Activated T-cell treated with anti-CD3 and anti-CD28 coated beads, Interleukin-2, amount 50 U/mL, for 1 hour (primary cell): ENCODE data around the gene MDM2.

Source experiments
- DNase-seq: peaks from one replicate; pipeline ENCODE4 v3.0.0-alpha.2; 2020

The MDM2 gene

DNA sequence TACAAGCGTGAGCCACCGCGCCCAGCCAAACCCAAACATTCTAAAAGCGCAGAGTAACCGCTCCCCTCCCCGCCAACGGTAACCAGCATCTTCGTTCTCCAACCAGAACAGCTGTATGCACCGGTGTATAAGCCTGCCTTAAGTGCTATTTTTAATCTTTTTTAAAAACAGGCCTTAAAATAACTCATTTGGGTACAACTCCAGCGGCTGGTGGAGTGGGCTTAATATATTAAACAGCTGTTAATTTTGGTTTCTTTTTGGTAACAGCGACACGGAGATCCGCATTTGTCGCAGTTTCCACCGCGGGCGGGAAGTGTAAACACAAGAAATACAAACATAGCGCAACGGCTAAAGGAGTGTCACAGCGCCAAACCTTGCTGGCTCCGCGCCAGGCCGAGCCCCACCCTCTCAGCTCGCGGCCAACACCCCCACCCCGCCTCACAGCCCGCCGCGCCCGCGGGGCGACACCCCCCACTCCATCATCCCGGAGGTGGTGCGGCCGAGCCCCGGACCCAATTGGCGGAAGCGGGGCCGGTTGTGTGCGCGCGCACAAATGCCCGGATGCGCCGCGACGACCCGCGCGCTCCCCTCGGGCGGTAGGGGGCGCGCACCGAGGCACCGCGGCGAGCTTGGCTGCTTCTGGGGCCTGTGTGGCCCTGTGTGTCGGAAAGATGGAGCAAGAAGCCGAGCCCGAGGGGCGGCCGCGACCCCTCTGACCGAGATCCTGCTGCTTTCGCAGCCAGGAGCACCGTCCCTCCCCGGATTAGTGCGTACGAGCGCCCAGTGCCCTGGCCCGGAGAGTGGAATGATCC lies at the start of gene MDM2:
Gene MDM2, plus strand, starts transcription at position 602 of the 812 bp plus-strand sequence. CDS start 301 bp downstream, outside the sequence.
- DNase-seq = peak; percentile 97

DNA sequence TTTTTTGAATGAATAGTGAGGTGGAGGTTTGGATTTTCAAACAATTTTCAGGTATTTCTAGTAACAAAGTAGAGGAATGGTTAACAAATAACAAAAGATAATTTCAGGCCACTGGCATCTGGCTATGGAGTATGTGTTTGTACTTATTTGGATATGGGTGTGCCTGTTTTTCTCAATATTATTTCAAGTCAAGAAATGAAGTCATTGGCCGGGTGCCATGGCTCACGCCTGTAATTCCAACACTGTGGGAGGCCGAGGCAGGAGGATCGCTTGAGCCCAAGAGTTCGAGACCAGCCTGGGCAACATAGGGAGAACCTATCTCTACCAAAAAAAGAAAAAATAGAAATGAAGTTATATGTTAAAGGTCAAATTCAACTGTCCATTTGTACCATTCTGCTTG lies 48.1 kb upstream of the MDM2 start:
- DNase-seq = no peak

DNA sequence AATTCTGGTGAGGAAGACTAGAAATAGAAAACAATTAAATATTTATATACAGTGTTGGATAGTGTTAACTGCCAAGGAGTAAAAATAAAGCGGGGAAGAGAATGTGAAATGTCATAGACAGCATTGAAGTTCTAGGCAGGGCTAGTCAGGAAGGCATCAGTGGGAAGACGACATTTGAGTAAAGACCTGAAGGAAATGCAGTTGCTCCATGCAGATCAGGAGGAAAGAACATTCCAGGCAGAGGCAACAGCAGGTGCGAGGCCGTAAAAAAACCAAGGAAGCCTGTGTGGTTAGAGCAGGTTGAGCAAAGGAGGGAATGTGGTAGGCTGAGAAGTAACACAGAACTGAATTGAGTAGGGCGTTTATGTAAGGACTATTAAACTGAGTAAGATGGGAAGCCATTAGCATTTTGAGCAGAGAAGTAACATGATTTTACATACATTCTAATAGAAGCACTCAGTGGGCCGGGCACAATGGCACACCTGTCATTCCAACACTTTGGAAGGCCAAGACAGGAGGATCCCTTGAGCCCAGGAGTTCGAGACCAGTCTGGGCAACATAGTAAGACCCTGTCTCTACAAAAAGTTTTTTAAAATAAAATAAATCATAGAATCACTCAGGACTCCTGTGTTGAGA lies 47.1 kb upstream of the MDM2 start:
- no peak for DNase-seq

DNA sequence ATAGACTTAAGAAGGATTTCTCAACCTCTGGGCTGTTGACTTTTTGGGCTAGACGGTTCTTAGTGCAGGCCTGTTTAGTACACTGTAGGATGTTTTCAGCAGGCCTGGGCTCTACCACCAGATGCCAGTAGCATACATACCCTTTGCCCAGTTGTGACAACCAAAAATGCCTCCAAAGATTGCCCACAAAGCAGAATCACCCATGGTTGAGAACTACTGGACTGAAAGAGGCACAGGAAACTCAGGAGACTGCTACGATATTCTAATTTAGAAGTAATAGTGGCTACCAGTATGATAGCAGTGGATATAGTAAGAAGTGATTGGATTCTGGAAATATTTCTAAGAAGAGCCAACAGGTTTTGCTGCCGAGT lies 46.5 kb upstream of the MDM2 start:
- no peak for DNase-seq

DNA sequence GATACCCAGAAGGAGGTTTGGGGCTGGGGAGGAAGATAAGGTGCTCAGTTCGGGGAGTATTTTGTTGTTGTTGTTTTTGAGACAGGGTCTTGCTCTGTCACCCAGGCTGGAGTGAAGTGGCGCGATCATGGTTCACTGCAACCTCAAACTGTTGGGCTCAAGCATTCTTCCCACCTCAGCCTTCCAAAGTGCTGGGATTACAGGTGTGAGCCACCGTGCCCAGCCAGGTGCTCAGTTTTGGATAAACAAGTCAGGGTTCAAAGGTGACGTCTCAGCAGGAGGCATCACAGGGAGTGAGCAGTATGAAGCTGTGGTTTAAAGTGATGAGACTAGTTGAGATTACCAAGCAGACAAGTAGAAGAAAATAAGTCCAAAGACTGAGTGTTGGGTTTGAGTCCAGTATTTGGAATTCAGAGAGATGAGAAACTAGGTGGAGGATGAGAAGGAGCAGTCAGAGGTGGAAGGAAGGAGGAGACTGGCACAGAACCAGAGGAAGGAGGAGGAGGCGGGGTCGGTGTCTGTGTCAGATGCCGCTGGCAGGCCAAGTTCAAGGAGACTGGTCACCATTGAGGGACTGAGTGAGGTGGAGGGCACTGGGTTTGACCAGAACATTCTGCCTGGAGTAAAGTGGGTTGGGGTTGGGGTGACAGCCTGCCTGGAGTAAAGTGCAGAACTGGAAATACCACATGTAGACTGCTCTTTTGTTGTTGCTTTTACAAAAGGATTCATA lies 45.9 kb upstream of the MDM2 start:
- DNase-seq = no peak

DNA sequence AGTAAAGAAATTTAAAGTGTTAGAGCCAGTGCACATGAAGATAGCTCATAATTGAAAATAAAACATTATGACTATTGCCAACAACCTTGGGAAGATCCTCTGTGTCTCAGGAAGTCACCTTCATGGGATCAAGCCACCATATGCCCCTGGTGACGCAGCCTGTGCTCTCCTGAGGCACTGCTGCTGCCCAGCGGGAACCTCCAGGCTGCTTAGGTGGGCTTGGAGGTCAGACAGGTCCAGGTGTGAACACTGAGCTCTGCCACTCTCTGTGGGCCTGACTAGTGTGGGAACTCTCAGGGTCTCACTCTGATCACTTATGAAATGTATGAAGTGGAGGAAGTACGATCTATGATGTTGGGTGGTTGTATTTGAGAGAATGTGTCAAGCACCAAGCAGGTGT lies 45.3 kb upstream of the MDM2 start:
- DNase-seq = no peak

DNA sequence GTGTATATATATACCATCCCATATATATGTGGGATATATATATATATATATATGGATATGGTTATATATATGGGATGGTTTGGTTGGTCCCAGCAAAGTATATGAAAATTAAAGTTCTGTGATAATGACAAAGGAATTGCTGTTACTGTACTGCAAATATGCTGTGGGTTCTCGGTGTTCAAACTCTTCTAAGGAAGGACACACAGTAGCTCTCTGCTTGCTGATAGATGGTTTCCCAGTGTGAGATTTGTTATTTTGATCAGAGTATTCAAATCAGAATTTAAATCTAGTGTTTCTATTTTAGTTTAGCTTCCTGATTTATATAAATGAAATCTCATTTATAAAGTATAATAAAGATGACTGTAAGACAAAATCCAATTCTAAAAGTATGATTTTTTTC lies 42.3 kb upstream of the MDM2 start:
- no peak for DNase-seq

DNA sequence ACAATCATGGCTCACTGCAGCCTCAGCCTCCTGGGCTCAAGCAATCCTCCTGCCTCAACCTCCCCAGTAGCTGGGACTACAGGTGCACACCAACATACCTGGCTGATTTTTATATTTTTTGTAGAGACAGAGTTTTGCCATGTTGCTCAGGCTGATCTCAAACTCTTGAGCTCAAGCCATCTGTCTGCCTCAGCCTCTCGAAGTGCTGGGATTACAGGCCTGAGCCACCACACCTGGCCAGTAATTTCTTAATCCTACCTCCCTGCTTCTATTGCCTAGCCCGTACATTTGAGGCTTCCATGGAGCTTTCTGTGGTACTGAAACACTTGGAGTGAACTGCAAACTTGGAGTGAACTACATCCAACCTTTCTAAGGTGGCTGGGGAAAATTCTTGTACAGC lies 41.3 kb upstream of the MDM2 start:
- no peak for DNase-seq

DNA sequence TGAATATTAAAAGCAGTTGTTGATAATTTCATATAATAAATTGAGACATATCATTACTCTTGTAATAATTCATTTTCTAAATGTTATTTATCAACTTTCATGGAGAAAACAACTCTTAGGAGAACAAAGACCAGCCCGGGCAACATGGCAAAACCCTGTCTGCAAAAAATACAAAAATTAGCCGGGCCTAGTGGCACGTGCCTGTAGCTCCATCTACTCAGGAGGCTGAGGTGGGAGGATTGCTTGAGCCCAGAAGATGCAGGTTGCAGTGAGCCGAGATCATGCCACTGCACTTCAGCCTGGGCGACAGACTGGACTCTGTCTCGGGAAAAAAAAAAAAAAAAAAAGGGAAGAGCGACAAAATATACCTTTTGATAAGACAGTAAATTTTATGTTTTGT lies 40.8 kb upstream of the MDM2 start:
- DNase-seq = no peak

DNA sequence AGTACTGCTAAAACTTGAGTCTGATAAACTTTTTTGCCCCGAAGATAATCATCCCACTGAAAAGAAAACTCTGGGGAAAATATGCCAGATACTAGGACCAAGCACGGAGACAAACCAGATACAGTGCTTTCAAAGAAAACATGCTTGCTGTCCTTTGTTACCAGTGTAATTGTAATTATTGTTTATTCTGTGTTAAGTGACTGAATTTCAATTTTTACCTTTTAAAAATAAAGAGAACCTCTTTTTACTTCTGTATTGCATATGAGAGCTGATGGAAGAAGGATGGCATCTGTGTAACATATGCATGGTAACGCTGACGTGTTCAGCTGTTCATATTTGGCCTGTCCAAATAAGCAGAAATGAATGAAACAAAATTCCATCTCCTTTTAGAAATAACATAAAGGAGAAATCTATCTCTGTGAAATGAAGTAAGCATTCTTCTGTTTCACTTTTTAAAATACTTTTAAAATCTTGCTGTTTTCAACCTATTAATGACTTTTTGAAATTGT lies 39.5 kb upstream of the MDM2 start:
- DNase-seq = no peak

DNA sequence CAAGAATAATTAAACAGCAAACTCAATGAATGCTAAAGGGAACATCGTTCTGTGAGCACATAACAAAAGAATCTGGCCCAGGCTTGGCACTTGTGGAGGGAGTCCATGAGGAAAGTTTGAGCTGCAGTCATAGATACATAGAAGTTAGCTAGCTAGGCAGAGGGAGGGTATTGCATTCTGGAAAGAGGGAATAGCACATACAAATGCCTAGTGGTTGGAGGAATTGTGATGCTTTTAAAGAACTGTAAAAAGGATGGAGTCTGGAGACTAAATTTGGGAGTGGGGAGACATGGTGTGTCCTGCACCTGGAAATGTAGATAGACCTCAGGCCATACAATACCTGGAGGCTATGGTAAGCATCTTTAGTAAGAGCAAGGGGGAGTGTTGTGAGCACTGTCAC lies 38.0 kb upstream of the MDM2 start:
- no peak for DNase-seq

DNA sequence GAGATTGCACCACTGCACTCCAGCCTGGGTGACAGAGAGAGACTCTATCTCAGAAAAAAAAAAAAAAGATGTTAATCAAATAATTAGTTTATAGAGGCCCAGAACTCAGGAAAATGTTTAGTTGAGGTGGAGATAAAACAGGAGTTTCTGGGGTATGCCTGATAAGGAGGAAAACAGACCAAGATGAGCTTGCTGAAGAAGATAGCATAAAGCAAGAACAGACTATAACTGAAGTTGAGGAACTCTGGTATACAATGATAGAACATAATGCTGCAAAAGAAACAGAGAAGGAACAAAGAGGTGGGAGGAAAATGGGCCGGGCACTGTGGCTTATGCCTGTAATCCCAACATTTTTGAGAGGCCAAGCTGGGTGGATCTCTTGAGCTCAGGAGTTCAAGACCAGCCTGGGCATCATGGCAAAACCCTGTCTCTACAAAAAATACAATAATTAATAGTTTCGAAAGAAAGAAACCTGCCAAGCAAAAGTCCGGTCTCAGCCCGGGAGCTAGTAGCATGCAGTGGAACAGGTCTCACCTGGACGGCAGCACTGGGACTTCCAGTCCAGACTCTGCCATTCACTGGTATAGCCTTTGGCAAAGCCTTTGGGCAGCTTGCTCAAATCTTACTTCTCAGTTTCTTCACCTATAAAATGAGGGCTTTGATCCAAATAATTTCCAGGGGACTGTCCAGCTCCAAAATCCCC lies 36.6 kb upstream of the MDM2 start:
- DNase-seq = no peak

DNA sequence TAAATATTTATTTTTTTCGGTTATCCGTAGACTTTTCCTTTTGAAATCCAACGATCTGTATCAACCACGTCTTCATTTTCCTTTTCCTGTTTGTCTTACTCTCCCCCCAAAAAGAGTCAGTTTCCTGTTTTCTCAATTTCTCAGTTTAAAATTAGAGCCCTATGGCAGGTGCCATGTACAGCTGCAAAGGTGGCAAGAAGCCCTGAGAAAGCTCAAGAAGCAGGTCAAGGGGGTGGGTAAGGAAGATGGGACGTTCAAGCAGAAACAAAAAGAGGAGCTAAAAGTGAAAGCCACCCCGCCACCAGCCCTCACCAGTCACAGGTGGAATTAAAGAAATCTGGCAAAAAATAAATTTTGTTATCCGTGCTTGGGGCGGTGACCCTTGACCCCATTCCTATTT lies 35.3 kb upstream of the MDM2 start:
- DNase-seq = no peak

DNA sequence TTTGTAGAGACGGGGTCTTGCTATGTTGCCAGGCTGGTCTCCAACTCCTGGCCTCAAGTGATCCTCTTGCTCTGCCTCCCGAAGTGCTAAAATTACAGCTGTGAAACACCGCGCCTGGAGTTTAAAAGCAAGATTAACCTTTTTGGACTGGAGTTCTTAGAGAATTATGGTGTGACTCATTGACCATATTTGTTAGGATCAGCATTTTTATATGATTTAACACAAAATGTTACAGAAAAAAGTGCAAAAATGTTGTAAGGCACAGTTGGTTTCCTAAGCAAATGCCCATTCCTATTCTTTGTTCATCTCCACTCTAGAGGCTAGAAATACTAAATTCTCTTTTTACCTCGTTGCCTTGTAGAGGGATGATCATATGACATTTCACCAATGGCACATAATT lies 34.4 kb upstream of the MDM2 start:
- DNase-seq = no peak

DNA sequence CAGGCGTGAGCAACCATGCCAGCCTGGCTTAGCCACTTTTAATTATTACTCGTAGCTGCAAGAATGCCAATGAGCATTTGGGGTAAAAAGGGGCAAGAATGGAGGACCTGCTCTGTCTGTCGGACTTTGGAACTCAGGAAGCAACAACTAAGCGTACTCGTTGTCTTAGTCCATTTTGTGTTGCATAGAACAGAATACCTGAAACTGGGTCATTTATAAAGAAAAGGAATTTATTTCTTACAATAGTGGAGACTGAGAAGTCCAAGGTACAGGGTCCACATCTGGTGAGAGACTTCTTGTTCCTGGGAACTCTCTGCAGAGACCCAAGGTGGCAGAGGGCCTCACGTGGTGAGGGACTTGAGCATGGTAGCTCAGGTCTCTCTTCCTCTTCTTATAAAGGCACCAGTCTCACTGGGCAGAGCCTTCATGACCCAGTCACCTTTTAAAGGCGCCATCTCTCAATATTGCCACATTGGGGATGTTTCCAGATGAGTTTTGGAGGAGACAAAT lies 32.8 kb upstream of the MDM2 start:
- no peak for DNase-seq

DNA sequence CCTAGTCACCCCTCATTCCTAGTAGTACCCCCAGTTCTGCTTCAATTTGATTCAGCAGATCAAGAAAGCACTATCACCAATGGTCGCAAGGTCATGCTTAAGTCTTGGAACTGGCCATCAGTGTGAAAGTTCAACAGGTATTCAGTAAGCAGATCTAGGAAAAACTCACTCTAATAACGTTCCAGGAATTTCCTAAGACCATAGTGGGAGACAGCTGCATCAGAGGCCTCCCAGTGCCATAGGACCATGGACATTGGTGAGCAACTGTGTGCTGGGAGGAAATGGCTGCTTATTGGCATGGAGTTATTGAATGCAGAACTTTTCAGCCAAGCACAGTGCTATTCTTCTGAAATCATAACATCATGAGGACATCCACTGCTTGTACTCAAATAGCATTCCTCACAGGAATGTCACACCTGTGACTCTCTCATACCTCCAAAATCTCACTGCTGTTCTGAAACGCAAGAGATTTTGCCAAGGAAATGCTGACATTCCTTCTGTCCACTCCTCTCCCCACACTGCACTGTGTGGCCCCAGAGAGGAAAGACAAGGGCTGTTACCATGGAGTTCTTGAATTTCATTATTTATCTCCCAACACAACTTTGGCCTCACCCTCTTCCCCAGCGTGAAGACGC lies 30.9 kb upstream of the MDM2 start:
- DNase-seq = no peak

DNA sequence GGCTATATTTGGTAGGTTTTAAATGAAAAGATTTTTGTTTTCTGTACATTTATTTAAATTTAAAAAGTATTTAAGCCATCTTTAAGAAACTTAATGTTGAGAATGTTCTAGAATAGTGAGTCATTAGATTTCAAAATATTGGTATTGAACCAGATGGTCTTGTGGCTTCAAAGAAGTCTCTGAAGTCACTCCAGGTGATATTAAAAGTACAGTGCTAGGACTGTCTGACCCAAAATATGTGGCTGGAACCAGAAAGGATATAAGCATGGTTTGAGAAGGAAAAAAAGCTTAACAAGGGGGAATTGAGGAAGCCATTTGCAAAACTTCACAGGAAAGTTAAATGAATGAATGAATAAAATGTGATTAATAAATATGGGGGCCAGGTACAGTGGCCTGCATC lies 28.7 kb upstream of the MDM2 start:
- no peak for DNase-seq

DNA sequence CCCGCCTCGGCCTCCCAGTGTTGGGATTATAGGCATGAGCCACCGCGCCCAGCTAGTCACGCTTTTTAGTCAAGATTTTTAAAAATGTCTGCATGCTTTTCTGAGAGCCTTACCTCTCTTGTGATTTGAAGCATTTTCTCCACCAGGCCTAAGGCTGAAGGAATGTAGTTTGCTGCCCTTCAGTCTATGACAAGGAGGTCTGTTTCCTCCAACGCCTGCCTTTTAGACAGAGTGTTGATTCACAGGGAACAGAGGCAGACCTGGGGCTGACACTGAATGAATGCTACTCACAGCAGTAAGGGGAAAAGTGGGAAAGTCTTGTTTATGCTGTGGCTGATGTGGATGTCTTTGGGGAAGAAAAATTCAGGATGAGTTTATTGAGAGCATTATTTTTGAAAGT lies 27.2 kb upstream of the MDM2 start:
- no peak for DNase-seq

DNA sequence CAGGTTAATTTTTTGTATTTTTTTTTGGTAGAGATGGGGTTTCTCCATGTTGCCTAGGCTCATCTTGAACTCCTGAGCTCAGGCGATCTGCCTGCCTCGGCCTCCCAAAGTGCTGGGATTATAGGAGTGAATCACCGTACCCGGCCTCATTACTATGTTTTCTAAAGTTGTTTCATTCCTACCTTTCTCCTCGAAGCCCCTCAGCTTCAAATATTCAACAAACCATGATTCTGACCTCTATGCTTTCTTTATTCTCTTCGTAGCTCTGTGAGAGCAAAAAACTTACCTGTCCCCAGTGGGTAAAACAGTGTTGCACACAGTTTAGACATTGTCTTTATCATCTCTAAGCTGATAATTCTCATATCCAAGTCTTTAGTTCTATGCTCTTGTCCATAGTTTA lies 26.2 kb upstream of the MDM2 start:
- DNase-seq = no peak

DNA sequence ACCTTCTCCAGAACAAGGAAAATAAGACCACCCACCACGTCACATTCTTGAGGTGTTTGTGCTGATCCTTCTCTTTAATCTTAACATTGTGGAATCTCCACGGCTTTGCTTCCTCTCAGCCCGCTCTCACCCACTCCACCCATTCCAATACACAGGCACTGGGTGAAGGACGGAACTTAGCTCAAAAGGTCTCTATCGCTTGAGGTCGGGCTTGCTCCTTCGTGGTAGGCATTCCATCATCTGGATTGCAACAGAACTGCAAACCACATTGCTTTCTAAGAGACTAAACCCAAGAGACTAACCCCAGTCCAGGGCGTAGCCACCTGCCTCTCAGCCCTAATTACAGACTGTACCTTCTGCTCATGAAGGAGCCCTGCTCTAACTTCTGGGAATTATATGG lies 24.0 kb upstream of the MDM2 start:
- no peak for DNase-seq

DNA sequence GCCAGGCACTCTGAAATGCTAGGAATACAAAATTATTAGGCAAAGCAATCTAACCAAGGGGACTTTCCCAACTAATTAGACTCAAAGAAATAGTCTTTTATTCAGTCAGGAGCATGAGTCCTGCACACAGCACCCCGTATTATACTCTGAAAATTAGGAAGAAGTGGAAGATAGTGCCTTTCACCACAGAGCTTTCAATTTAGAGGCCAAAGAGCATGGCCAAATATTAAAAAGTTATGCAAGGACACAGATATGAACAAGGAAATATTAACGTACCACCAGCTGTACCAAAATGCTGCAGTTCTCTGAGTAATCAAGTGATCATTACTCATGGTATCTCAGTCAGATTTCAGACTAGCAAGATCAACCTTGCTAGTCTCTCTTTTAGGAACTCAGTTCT lies 22.6 kb upstream of the MDM2 start:
- DNase-seq = no peak

DNA sequence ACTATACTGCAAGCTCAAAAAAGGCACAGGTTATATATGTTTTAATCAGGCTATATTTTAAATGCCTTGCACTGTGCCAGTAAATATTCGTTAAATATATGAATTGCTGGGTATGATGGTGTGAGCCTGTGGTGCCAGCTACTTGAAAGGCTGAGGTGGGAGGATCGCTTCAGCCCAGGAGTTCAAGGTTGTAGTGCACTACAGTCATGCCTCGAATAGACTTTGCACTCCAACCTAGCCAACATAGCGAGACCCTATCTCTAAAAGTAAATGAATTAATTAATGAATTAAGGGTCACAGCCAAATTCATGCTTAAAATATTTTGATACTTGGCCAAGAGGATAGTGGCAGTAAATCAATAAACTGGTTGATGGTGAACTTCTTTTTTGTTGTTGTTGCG lies 22.2 kb upstream of the MDM2 start:
- DNase-seq = no peak

DNA sequence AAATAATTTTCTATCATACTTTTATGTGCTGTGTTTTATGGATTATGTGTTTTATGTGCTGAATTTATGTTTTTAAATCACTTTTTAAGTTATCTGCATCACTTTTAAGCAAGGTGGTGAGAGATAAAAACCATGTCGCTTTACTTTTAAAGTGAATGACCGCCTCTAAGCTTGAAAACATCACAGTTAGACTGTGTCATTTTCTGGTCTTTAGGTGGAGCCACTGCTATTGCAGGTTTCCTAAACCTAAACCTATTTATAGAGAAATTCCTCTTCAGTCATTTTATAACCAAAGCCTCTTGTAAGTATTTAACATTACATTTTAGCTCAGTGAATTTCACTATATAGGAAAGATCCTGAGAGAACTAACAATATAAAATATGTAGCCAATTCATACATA lies 21.0 kb upstream of the MDM2 start:
- no peak for DNase-seq
